IMR-90 (cell line): ENCODE measurements around the gene PEX7. TPM values are rescaled to one million over a fixed set of nuclear protein-coding genes. Genes with fewer than 3 reads are reported as not detected.

Experiments used
- ATAC-seq: fragments of 200-7000 bp; cut with Tn5 transposase; 2 replicates; pipeline ENCODE4 v1.9.1; 2020; ENCODE audit warnings: low read depth, mild to moderate bottlenecking, moderate library complexity
- BruUV-seq: library from RNA; stranded (reverse); fragments of 400-500 nt; replicated peaks from 2 replicates; lab custom pipeline; 2021; lab: Mats Ljungman, UMichigan
- CTCF ChIA-PET: fragments of 300-600 bp; formaldehyde crosslinking; extraction: SDS; loops from one replicate; lab custom pipeline; 2021; ENCODE audit warnings: antibody characterized with exemption; lab: Yijun Ruan, JAX
- POLR2A ChIA-PET: fragments of 300-600 bp; sonication (Branson Sonifier 250); formaldehyde crosslinking; loops from one replicate; lab custom pipeline; 2022; ENCODE audit warnings: antibody characterized with exemption; ENCODE audit not compliant: unreplicated experiment; lab: Charles Lee
- DNase-seq: peaks from one replicate; pipeline ENCODE4 v3.0.0; 2013
- H2AFZ ChIP-seq: replicated peaks from 2 replicates; pipeline ENCODE3; 2013; ENCODE audit warnings: low read length, mild to moderate bottlenecking; ENCODE audit not compliant: poor library complexity
- H2AK5ac ChIP-seq: 2 replicates; pipeline ENCODE4 v1.6.1; 2013; ENCODE audit warnings: low read depth, low read length, inconsistent platforms
- H2AK9ac ChIP-seq: replicated peaks from 2 replicates; pipeline ENCODE3; 2013; ENCODE audit warnings: mild to moderate bottlenecking, low read depth, low read length, moderate library complexity; ENCODE audit not compliant: poor library complexity
- H2BK120ac ChIP-seq: 2 replicates; pipeline ENCODE4 v1.6.1; 2013; ENCODE audit warnings: low read depth, low read length, inconsistent platforms
- H2BK15ac ChIP-seq: 3 replicates; pipeline ENCODE4 v1.6.1; 2013; ENCODE audit warnings: low read depth, low read length, inconsistent platforms
- H2BK20ac ChIP-seq: 2 replicates; pipeline ENCODE4 v1.6.1; 2013; ENCODE audit warnings: low read depth, mild to moderate bottlenecking, inconsistent platforms, low read length, moderate library complexity
- H2BK5ac ChIP-seq: 2 replicates; pipeline ENCODE4 v1.6.1; 2013; ENCODE audit warnings: mild to moderate bottlenecking, low read depth, low read length, inconsistent platforms; ENCODE audit not compliant: poor library complexity, severe bottlenecking
- H3K14ac ChIP-seq: replicated peaks from 2 replicates; pipeline ENCODE4 v1.6.1; 2013; ENCODE audit warnings: low read depth, low read length, inconsistent platforms
- H3K18ac ChIP-seq: 2 replicates; pipeline ENCODE4 v1.6.1; 2013; ENCODE audit warnings: low read depth, low read length, control low read depth
- H3K23ac ChIP-seq: 2 replicates; pipeline ENCODE4 v1.6.1; 2013; ENCODE audit warnings: low read depth, low read length, inconsistent platforms
- H3K27ac ChIP-seq: 2 replicates; pipeline ENCODE4 v1.5.1; 2013; ENCODE audit warnings: mild to moderate bottlenecking, control low read depth, low read length; ENCODE audit not compliant: insufficient read depth
- H3K27me3 ChIP-seq: 2 replicates; pipeline ENCODE4 v1.6.1; 2013; ENCODE audit warnings: low read length; ENCODE audit not compliant: control insufficient read depth, insufficient read depth
- H3K36me3 ChIP-seq: 2 replicates; pipeline ENCODE4 v1.6.1; 2013; ENCODE audit warnings: low read length, mixed read lengths; ENCODE audit not compliant: control insufficient read depth, insufficient read depth
- H3K4ac ChIP-seq: 2 replicates; pipeline ENCODE4 v1.6.1; 2013; ENCODE audit warnings: low read depth, low read length, inconsistent platforms
- H3K4me1 ChIP-seq: 2 replicates; pipeline ENCODE4 v1.6.1; 2013; ENCODE audit warnings: low read length, mixed read lengths; ENCODE audit not compliant: control insufficient read depth, insufficient read depth
- H3K4me2 ChIP-seq: 2 replicates; pipeline ENCODE4 v1.6.1; 2013; ENCODE audit warnings: low read depth, mild to moderate bottlenecking, control low read depth, low read length, moderate library complexity
- H3K4me3 ChIP-seq: 2 replicates; pipeline ENCODE4 v1.5.1; 2013; ENCODE audit warnings: low read depth, mild to moderate bottlenecking, control low read depth, low read length, moderate library complexity; ENCODE audit not compliant: insufficient read depth
- H3K56ac ChIP-seq: 2 replicates; pipeline ENCODE4 v1.6.1; 2013; ENCODE audit warnings: low read length, inconsistent platforms; ENCODE audit not compliant: insufficient read depth; ENCODE audit errors: extremely low read depth
- H3K79me1 ChIP-seq, 2 experiments: 2 replicates each; pipeline ENCODE4 v1.6.1; 2013; ENCODE audit warnings: low read length in 2 of 2, inconsistent platforms in 1 of 2, low read depth in 1 of 2
- H3K9ac ChIP-seq: 2 replicates; pipeline ENCODE4 v1.6.1; 2013; ENCODE audit warnings: low read depth, low read length, control low read depth
- H3K9me1 ChIP-seq: 2 replicates; pipeline ENCODE4 v1.6.1; 2013; ENCODE audit warnings: low read length, inconsistent platforms; ENCODE audit not compliant: insufficient read depth
- H3K9me3 ChIP-seq: 2 replicates; pipeline ENCODE4 v1.6.1; 2013; ENCODE audit warnings: low read length; ENCODE audit not compliant: control insufficient read depth, insufficient read depth
- H4K20me1 ChIP-seq: 2 replicates; pipeline ENCODE4 v1.6.1; 2013; ENCODE audit warnings: low read length, inconsistent platforms; ENCODE audit not compliant: insufficient read depth
- H4K5ac ChIP-seq: 2 replicates; pipeline ENCODE4 v1.6.1; 2013; ENCODE audit warnings: mild to moderate bottlenecking, low read depth, low read length, control low read depth
- H4K8ac ChIP-seq, 2 experiments: 2 replicates each; pipeline ENCODE4 v1.6.1; 2013; ENCODE audit warnings: low read depth in 2 of 2, low read length in 2 of 2, control low read depth in 1 of 2, inconsistent platforms in 1 of 2
- H4K91ac ChIP-seq: 2 replicates; pipeline ENCODE4 v1.6.1; 2013; ENCODE audit warnings: low read depth, low read length, inconsistent platforms; ENCODE audit not compliant: insufficient read depth
- BHLHE40 ChIP-seq: fragments of 150-350 bp; IDR thresholded peaks from 2 replicates; pipeline ENCODE4 v1.6.1; 2016; ENCODE audit warnings: mild to moderate bottlenecking, low read depth, low read length
- ELK1 ChIP-seq: fragments of 150-350 bp; IDR thresholded peaks from 2 replicates; pipeline ENCODE4 v1.6.1; 2016; ENCODE audit warnings: low read depth, mild to moderate bottlenecking, low read length, moderate library complexity, borderline replicate concordance
- FOS ChIP-seq: fragments of 150-350 bp; IDR thresholded peaks from 2 replicates; pipeline ENCODE4 v1.6.1; 2016; ENCODE audit warnings: low read depth, low read length
- MXI1 ChIP-seq: IDR thresholded peaks from 2 replicates; pipeline ENCODE4 v1.6.1; 2012; ENCODE audit warnings: low read depth, mild to moderate bottlenecking, low read length, moderate library complexity, borderline replicate concordance
- NFE2L2 ChIP-seq: fragments of 150-350 bp; IDR thresholded peaks from 2 replicates; pipeline ENCODE4 v1.6.1; 2016; ENCODE audit warnings: low read depth, mild to moderate bottlenecking, low read length
- POLR2A ChIP-seq: IDR thresholded peaks from 2 replicates; pipeline ENCODE4 v1.6.1; 2012; ENCODE audit warnings: mild to moderate bottlenecking, low read depth, low read length
- RCOR1 ChIP-seq: IDR thresholded peaks from 2 replicates; pipeline ENCODE4 v1.6.1; 2012; ENCODE audit warnings: mild to moderate bottlenecking, low read length, improper control_type of control experiment; ENCODE audit not compliant: insufficient replicate concordance
- RFX5 ChIP-seq: IDR thresholded peaks from 2 replicates; pipeline ENCODE4 v1.8.0; 2012; ENCODE audit warnings: low read depth, mild to moderate bottlenecking, low read length, moderate library complexity
- SMC3 ChIP-seq: fragments of 150-350 bp; IDR thresholded peaks from 2 replicates; pipeline ENCODE4 v1.6.1; 2016; ENCODE audit warnings: low read depth, mild to moderate bottlenecking, antibody characterized with exemption, low read length, moderate library complexity
- WGBS, 2 experiments: methylation state at CpG; one replicate each; pipeline versions ENCODE4 v1.1.5 to v1.1.7; 2013; ENCODE audit warnings: missing lambda C conversion rate in 2 of 2; ENCODE audit not compliant: insufficient read length in 1 of 2; ENCODE audit errors: extremely low coverage in 2 of 2; 5-methylcytosine and 5-hydroxymethylcytosine counted together
- dilution Hi-C: fragments of 300-500 bp; cut with HindIII; formaldehyde crosslinking; loops from one replicate; pipeline ENCODE4 v1.14.3; 2018; ENCODE audit warnings: low sequenced_read_pairs; ENCODE audit not compliant: unreplicated experiment
- in situ Hi-C: fragments of 300-500 bp; cut with MboI; formaldehyde crosslinking; loops from 3 replicates; pipeline ENCODE4 v1.14.3; 2019; ENCODE audit warnings: low sequenced_read_pairs, inconsistent platforms, mixed read lengths
- intact Hi-C: fragments of 100-400 bp; cut with micrococcal nuclease; formaldehyde crosslinking; loops from 2 replicates; pipeline ENCODE4 v1.10.0; 2022
- polyA plus RNA-seq, 3 experiments: library from polyadenylated mRNA; depleted of rRNA; stranded (reverse); fragments of >200 nt; gene quantifications; 2 replicates each; pipeline ENCODE4 v1.2.3, GENCODE V29; 2012; ENCODE audit warnings: low replicate concordance in 1 of 3
- total RNA-seq: library from RNA; depleted of rRNA; stranded (reverse); fragments of >200 nt; gene quantifications from 2 replicates; pipeline ENCODE4 v1.2.3, GENCODE V29; 2012

Gene PEX7
- total and polyA plus RNA-seq, 2 of the 4 experiments (the other 2 are of a cell fraction) = 5.4 to 7.0 TPM

- peaks cover 38 to 70% of the 10 kb centered on the region in 2 experiments for H3K79me1 ChIP-seq
- H3K56ac ChIP-seq = no peak overlapping the region
- H2AK5ac ChIP-seq = peak overlapping the region; percentile 11; the same call in 1 of the 2 replicates
- 0 out of 2 replicates have a peak overlapping the region, but pooled peaks have one; percentile 58 for H4K5ac ChIP-seq
- intact Hi-C loops = no loop called here
- no peaks in the 10 kb centered on the region for H3K36me3 ChIP-seq
- H3K27ac ChIP-seq = 0 out of 2 replicates have a peak overlapping the region, but pooled peaks have one; percentile 14
- ATAC-seq = no peak
- H2BK20ac ChIP-seq = no peak overlapping the region
- H4K8ac ChIP-seq = 0 out of 4 replicates have a peak overlapping the region, but pooled peaks of 1 of the 2 experiments have one; percentile 44
- no peaks in the 10 kb centered on the region for H3K27me3 ChIP-seq
- no peak overlapping the region for H3K23ac ChIP-seq
- H3K4me2 ChIP-seq = no peak overlapping the region
- no peak for DNase-seq
- H3K4me3 ChIP-seq = no peak overlapping the region
- H3K18ac ChIP-seq = peak overlapping the region; percentile 34; the same call in 1 of the 2 replicates
- H2BK5ac ChIP-seq = no peak overlapping the region
- H3K9ac ChIP-seq = no peak overlapping the region
- dilution Hi-C loops = no loop called here
- WGBS, 2 experiments = no CpG with 5 or more reads among the region's 3 CpGs
- no peak overlapping the region for H2BK120ac ChIP-seq
- BruUV-seq = no TSS peak
- H4K91ac ChIP-seq = no peak overlapping the region
- ChIA-PET CTCF (no interaction called here), POLR2A (no interaction called here)
- H3K4me1 ChIP-seq = peaks cover 16% of the 10 kb centered on the region
- H2AK9ac ChIP-seq = no peak overlapping the region
- in situ Hi-C loops = loop anchor here (25.0 kb wide), 1 partner anchor 494 kb away; the partner anchor contains the start of gene BCLAF1
- H4K20me1 ChIP-seq = no peaks in the 10 kb centered on the region
- H3K9me1 ChIP-seq = peaks cover 12% of the 10 kb centered on the region
- H2BK15ac ChIP-seq = no peak overlapping the region
- no peak overlapping the region for H3K4ac ChIP-seq
- no peak overlapping the region for H2AFZ ChIP-seq
- 0 out of 2 replicates have a peak overlapping the region, but pooled peaks have one; percentile 1 for H3K14ac ChIP-seq
- TF ChIP-seq BHLHE40 (no peak), ELK1 (no peak), RCOR1 (no peak), NFE2L2 (no peak), SMC3 (no peak), MXI1 (no peak), RFX5 (no peak), POLR2A (no peak), FOS (no peak)
- no peaks in the 10 kb centered on the region for H3K9me3 ChIP-seq
Observed at GRCh38 chr6:136780972-136781371, 41.4 kb upstream of the PEX7 start.
